HepG2 (cell line): ENCODE measurements around the gene HOXC11. TPM values are rescaled to one million over a fixed set of nuclear protein-coding genes. Genes with fewer than 3 reads are reported as not detected.

Source experiments
- DBP ChIP-seq: sonication (generic); formaldehyde crosslinking; IDR thresholded peaks from 2 replicates; pipeline ENCODE4 v1.4.0; 2020; ENCODE audit warnings: missing genetic modification reagents; ENCODE audit errors: not compliant biosample characterization
- ETV6 ChIP-seq: sonication (generic); formaldehyde crosslinking; conservative IDR thresholded peaks from 2 replicates; pipeline ENCODE4 v1.4.0; 2020; ENCODE audit warnings: missing genetic modification reagents
- FOSL1 ChIP-seq: sonication (generic); formaldehyde crosslinking; IDR thresholded peaks from 2 replicates; pipeline ENCODE4 v1.9.0; 2021; ENCODE audit warnings: missing genetic modification reagents, borderline replicate concordance
- IRF2 ChIP-seq: IDR thresholded peaks from 2 replicates; pipeline ENCODE4 v1.6.1; 2018; ENCODE audit warnings: missing genetic modification reagents, missing compliant biosample characterization
- IRX3 ChIP-seq: sonication (generic); formaldehyde crosslinking; IDR thresholded peaks from 2 replicates; pipeline ENCODE4 v1.8.1; 2023; ENCODE audit warnings: mild to moderate bottlenecking, low read depth, missing genetic modification reagents, borderline replicate concordance
- JDP2 ChIP-seq: sonication (generic); formaldehyde crosslinking; IDR thresholded peaks from 2 replicates; pipeline ENCODE4 v1.8.1; 2022; ENCODE audit warnings: missing genetic modification reagents, borderline replicate concordance
- JUNB ChIP-seq: sonication (generic); formaldehyde crosslinking; IDR thresholded peaks from 2 replicates; pipeline ENCODE4 v1.8.0; 2022; ENCODE audit warnings: missing genetic modification reagents, mild to moderate bottlenecking, borderline replicate concordance
- LCORL ChIP-seq, 2 experiments: fragments of 450-650 bp in 1 of 2; sonication (generic) in 1 of 2; formaldehyde crosslinking in 1 of 2; IDR thresholded peaks; 2 replicates each; pipeline versions ENCODE4 v1.5.0 to v1.6.1; 2017 to 2020; ENCODE audit warnings: antibody characterized with exemption in 1 of 2, missing genetic modification reagents in 1 of 2
- MLX ChIP-seq: IDR thresholded peaks from 2 replicates; pipeline ENCODE4 v1.6.1; 2016
- NCOA2 ChIP-seq: sonication (generic); formaldehyde crosslinking; IDR thresholded peaks from 2 replicates; pipeline ENCODE4 v1.8.0; 2022; ENCODE audit warnings: inconsistent platforms
- RCOR2 ChIP-seq: IDR thresholded peaks from 2 replicates; pipeline ENCODE4 v1.6.1; 2016; ENCODE audit warnings: missing biosample characterization, missing genetic modification reagents
- RFX1 ChIP-seq: fragments of 450-650 bp; IDR thresholded peaks from 2 replicates; pipeline ENCODE4 v1.6.1; 2017
- SKIL ChIP-seq: sonication (generic); formaldehyde crosslinking; IDR thresholded peaks from 2 replicates; pipeline ENCODE4 v1.8.0; 2022; ENCODE audit warnings: missing genetic modification reagents, mild to moderate bottlenecking, moderate library complexity, borderline replicate concordance
- SMAD9 ChIP-seq: sonication (generic); formaldehyde crosslinking; IDR thresholded peaks from 2 replicates; pipeline ENCODE4 v1.5.1; 2020; ENCODE audit warnings: mild to moderate bottlenecking, missing genetic modification reagents
- SMYD3 ChIP-seq: sonication (generic); formaldehyde crosslinking; IDR thresholded peaks from 2 replicates; pipeline ENCODE4 v1.8.1; 2023; ENCODE audit warnings: mild to moderate bottlenecking, missing genetic modification reagents
- ZBTB49 ChIP-seq: sonication (generic); formaldehyde crosslinking; IDR thresholded peaks from 2 replicates; pipeline ENCODE4 v1.4.0; 2020; ENCODE audit warnings: missing genetic modification reagents, borderline replicate concordance
- ZC3H4 ChIP-seq: sonication (generic); formaldehyde crosslinking; IDR thresholded peaks from 2 replicates; pipeline ENCODE4 v1.4.0; 2020; ENCODE audit warnings: missing genetic modification reagents, borderline replicate concordance
- ZGPAT ChIP-seq: IDR thresholded peaks from 2 replicates; pipeline ENCODE4 v1.6.1; 2016; ENCODE audit warnings: mild to moderate bottlenecking
- ZNF232 ChIP-seq: sonication (generic); formaldehyde crosslinking; IDR thresholded peaks from 2 replicates; pipeline ENCODE4 v1.4.0; 2020; ENCODE audit warnings: missing genetic modification reagents, borderline replicate concordance
- ZNF367 ChIP-seq: sonication (generic); formaldehyde crosslinking; IDR thresholded peaks from 2 replicates; pipeline ENCODE4 v1.4.0; 2020; ENCODE audit warnings: missing genetic modification reagents, borderline replicate concordance
- ZNF563 ChIP-seq: sonication (generic); formaldehyde crosslinking; IDR thresholded peaks from 2 replicates; pipeline ENCODE4 v1.8.0; 2022; ENCODE audit warnings: mild to moderate bottlenecking, moderate library complexity, missing genetic modification reagents
- ZNF670 ChIP-seq: sonication (generic); formaldehyde crosslinking; IDR thresholded peaks from 2 replicates; pipeline ENCODE4 v1.8.0; 2022; ENCODE audit warnings: mild to moderate bottlenecking, missing genetic modification reagents, borderline replicate concordance
- ZNF703 ChIP-seq: sonication (generic); formaldehyde crosslinking; IDR thresholded peaks from 2 replicates; pipeline ENCODE4 v1.5.1; 2020; ENCODE audit warnings: missing genetic modification reagents, mild to moderate bottlenecking, moderate library complexity, borderline replicate concordance
- ZSCAN29 ChIP-seq: sonication (generic); formaldehyde crosslinking; conservative IDR thresholded peaks from 2 replicates; pipeline ENCODE4 v1.4.0; 2020; ENCODE audit warnings: mild to moderate bottlenecking, missing genetic modification reagents
- polyA plus RNA-seq, 8 experiments: library from polyadenylated mRNA; depleted of rRNA in 3 of 8; stranded (reverse) in 7 of 8; unstranded in 1 of 8; fragments of >200 nt; fragmentation: Illumina TruSeq in 4 of 8; extraction: Trizol in 4 of 8; gene quantifications; 2 replicates each; pipeline versions ENCODE4 v1.2.1 to v1.2.3, GENCODE V29; 2011 to 2016; ENCODE audit warnings: low read depth in 4 of 8, missing spikeins in 1 of 8, mixed read lengths in 1 of 8; ENCODE audit not compliant: insufficient read depth in 1 of 8
- total RNA-seq, 5 experiments: library from RNA; depleted of rRNA; stranded (reverse); fragments of >200 nt; fragmentation: Illumina TruSeq; extraction: Trizol; gene quantifications; 2 replicates each; pipeline ENCODE4 v1.2.3, GENCODE V29; 2016; ENCODE audit warnings: low read depth in 1 of 5

HOXC11 gene
- total and polyA plus RNA-seq, 2 of the 13 experiments (the other 11 are each of a cell fraction or from before 2014, with no cell fraction given) = not detected

- TF ChIP-seq DBP (no peak), RCOR2 (no peak), ZGPAT (no peak), NCOA2 (CRISPR knock-in tag) (no peak), MLX (no peak), ZNF670 (no peak), ZSCAN29 (CRISPR knock-in tag) (no peak), SKIL (CRISPR knock-in tag) (no peak), ZNF367 (CRISPR knock-in tag) (no peak), JDP2 (CRISPR knock-in tag) (no peak), IRX3 (no peak), IRF2 (CRISPR knock-in tag) (no peak), ZNF232 (CRISPR knock-in tag) (no peak), ZNF703 (CRISPR knock-in tag) (no peak), FOSL1 (CRISPR knock-in tag) (no peak), ZBTB49 (CRISPR knock-in tag) (no peak), SMAD9 (CRISPR knock-in tag) (no peak), LCORL (IDR thresholded peaks at IDR 0.05) (no peak), LCORL (CRISPR knock-in tag; IDR thresholded peaks at IDR 0.05) (no peak), ETV6 (no peak), RFX1 (no peak), SMYD3 (CRISPR knock-in tag) (no peak), JUNB (CRISPR knock-in tag) (no peak), ZNF563 (CRISPR knock-in tag) (no peak), ZC3H4 (CRISPR knock-in tag) (no peak)
Observed at GRCh38 chr12:53961025-53961761, 11.7 kb upstream of the HOXC11 start (continued).
